ENCODE measurements around the gene LIN7B. TPM values are rescaled to one million over a fixed set of nuclear protein-coding genes. Genes with fewer than 3 reads are reported as not detected.

Gene LIN7B
- total and polyA plus RNA-seq, 2 of the 13 experiments (the other 11 are each of a cell fraction or from before 2014, with no cell fraction given): 5.3 to 7.6 TPM

DNA sequence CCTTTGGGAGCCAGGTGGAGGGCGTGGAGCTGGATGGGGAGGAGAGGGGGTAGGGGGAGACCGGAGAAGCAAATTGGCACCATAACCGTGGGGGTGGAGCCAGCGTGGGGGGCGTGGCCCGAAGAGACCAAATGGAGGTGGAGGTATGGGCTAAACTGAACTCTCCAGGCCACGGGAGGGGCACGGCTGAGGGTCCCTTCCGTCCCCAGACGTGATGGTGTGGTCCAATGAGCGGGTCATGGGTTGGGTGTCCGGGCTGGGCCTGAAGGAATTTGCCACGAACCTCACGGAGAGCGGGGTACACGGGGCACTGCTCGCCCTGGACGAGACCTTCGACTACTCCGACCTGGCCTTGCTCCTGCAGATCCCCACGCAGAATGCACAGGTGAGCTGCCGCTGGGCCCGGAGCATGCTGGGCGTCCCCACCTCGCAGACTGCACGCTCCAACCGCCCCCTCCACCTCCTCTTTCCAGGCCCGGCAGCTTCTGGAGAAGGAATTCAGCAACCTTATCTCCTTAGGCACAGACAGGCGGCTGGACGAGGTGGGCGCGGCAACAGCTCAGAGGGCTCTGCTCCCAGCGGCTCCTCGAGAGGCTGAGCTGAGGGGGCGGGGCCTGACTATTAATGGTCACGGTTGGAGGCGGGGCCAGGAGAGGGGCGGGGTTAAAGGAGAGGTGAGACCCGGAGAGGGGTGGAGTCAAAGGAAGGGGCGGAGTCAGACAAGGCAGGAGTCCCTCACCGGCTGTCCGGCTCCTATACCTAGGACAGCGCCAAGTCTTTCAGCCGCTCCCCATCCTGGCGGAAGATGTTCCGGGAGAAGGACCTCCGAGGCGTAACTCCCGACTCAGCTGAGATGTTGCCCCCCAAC, 34.8 kb downstream of the LIN7B start (continued):
- TF ChIP-seq, protein P1, sequence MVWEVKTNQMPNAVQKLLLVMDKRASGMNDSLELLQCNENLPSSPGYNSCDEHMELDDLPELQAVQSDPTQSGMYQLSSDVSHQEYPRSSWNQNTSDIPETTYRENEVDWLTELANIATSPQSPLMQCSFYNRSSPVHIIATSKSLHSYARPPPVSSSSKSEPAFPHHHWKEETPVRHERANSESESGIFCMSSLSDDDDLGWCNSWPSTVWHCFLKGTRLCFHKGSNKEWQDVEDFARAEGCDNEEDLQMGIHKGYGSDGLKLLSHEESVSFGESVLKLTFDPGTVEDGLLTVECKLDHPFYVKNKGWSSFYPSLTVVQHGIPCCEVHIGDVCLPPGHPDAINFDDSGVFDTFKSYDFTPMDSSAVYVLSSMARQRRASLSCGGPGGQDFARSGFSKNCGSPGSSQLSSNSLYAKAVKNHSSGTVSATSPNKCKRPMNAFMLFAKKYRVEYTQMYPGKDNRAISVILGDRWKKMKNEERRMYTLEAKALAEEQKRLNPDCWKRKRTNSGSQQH (CRISPR knock-in tag; IDR thresholded peaks at IDR 0.05; ENCODE audit: low read depth): 0 out of 2 replicates have a peak, but pooled peaks have one; percentile 52
- TF ChIP-seq NFKB2 (CRISPR knock-in tag; IDR thresholded peaks at IDR 0.05; ENCODE audit: borderline replicate concordance) (peak; percentile 48; the same call in 1 of the 2 replicates), SAP130 (CRISPR knock-in tag; IDR thresholded peaks at IDR 0.05; ENCODE audit: low read depth) (peak; percentile 67), REL (CRISPR knock-in tag; conservative IDR thresholded peaks at IDR 0.05) (0 out of 2 replicates have a peak, but pooled peaks have one; percentile 9), DR1 (CRISPR knock-in tag; IDR thresholded peaks at IDR 0.05) (peak; percentile 73), ZNF263 (CRISPR knock-in tag; IDR thresholded peaks at IDR 0.05) (no peak), ZNF589 (CRISPR knock-in tag; conservative IDR thresholded peaks at IDR 0.05) (no peak), XRCC5 (optimal IDR thresholded peaks at IDR 0.05; ENCODE audit: low read length) (peak; percentile 20), IKZF4 (CRISPR knock-in tag; IDR thresholded peaks at IDR 0.05; ENCODE audit: borderline replicate concordance, low read depth, not compliant biosample characterization) (no peak), ZEB1 (IDR thresholded peaks at IDR 0.05; ENCODE audit: insufficient replicate concordance, low read depth) (peak; percentile 17), ZNF724P (CRISPR knock-in tag; IDR thresholded peaks at IDR 0.05; ENCODE audit: borderline replicate concordance) (no peak), FOXA3 (CRISPR knock-in tag; IDR thresholded peaks at IDR 0.05) (no peak), POLR2AphosphoS5 (IDR thresholded peaks at IDR 0.05; ENCODE audit: low read depth, low read length) (peak; percentile 45; the same call in 1 of the 2 replicates), REPIN1 (CRISPR knock-in tag; IDR thresholded peaks at IDR 0.05; ENCODE audit: borderline replicate concordance, low read depth) (peak; percentile 38; the same call in 1 of the 2 replicates)
- TF ChIP-seq, protein P2, sequence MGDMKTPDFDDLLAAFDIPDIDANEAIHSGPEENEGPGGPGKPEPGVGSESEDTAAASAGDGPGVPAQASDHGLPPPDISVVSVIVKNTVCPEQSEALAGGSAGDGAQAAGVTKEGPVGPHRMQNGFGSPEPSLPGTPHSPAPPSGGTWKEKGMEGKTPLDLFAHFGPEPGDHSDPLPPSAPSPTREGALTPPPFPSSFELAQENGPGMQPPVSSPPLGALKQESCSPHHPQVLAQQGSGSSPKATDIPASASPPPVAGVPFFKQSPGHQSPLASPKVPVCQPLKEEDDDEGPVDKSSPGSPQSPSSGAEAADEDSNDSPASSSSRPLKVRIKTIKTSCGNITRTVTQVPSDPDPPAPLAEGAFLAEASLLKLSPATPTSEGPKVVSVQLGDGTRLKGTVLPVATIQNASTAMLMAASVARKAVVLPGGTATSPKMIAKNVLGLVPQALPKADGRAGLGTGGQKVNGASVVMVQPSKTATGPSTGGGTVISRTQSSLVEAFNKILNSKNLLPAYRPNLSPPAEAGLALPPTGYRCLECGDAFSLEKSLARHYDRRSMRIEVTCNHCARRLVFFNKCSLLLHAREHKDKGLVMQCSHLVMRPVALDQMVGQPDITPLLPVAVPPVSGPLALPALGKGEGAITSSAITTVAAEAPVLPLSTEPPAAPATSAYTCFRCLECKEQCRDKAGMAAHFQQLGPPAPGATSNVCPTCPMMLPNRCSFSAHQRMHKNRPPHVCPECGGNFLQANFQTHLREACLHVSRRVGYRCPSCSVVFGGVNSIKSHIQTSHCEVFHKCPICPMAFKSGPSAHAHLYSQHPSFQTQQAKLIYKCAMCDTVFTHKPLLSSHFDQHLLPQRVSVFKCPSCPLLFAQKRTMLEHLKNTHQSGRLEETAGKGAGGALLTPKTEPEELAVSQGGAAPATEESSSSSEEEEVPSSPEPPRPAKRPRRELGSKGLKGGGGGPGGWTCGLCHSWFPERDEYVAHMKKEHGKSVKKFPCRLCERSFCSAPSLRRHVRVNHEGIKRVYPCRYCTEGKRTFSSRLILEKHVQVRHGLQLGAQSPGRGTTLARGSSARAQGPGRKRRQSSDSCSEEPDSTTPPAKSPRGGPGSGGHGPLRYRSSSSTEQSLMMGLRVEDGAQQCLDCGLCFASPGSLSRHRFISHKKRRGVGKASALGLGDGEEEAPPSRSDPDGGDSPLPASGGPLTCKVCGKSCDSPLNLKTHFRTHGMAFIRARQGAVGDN (CRISPR knock-in tag; IDR thresholded peaks at IDR 0.05): peak; percentile 17; the same call in 1 of the 2 replicates
- TF ChIP-seq, protein P3, sequence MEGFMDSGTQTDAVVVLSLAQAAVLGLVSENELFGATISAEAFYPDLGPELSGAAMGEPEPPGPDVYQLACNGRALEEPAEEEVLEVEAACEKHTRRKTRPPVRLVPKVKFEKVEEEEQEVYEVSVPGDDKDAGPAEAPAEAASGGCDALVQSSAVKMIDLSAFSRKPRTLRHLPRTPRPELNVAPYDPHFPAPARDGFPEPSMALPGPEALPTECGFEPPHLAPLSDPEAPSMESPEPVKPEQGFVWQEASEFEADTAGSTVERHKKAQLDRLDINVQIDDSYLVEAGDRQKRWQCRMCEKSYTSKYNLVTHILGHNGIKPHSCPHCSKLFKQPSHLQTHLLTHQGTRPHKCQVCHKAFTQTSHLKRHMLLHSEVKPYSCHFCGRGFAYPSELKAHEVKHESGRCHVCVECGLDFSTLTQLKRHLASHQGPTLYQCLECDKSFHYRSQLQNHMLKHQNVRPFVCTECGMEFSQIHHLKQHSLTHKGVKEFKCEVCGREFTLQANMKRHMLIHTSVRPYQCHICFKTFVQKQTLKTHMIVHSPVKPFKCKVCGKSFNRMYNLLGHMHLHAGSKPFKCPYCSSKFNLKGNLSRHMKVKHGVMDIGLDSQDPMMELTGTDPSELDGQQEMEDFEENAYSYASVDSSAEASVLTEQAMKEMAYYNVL (CRISPR knock-in tag; IDR thresholded peaks at IDR 0.05; ENCODE audit: borderline replicate concordance): 0 out of 2 replicates have a peak, but pooled peaks have one; percentile 55
- TF ChIP-seq, protein P4, sequence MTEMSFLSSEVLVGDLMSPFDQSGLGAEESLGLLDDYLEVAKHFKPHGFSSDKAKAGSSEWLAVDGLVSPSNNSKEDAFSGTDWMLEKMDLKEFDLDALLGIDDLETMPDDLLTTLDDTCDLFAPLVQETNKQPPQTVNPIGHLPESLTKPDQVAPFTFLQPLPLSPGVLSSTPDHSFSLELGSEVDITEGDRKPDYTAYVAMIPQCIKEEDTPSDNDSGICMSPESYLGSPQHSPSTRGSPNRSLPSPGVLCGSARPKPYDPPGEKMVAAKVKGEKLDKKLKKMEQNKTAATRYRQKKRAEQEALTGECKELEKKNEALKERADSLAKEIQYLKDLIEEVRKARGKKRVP (CRISPR knock-in tag; IDR thresholded peaks at IDR 0.05): no peak

Measured in HepG2 (cell line).